ENCODE results near the gene SP8. TPM values are rescaled to one million over a fixed set of nuclear protein-coding genes. Genes with fewer than 3 reads are reported as not detected.

The SP8 gene
- total RNA-seq, 2 donors from 2014 or later = 0.15 TPM; not detected in 1

- no peaks in the 10 kb centered on the region for H3K36me3 ChIP-seq
- H3K27me3 ChIP-seq = peaks cover 96% of the 10 kb centered on the region
- no peak for DNase-seq
- no peaks in the 10 kb centered on the region for H3K9me3 ChIP-seq
- intact Hi-C loops (cut with DNase I) = loop anchor here (10.0 kb wide), 1 partner anchor 1151 kb away; the partner anchor contains the start of gene CDCA7L
- H3K27ac ChIP-seq = no peak overlapping the region
- H3K4me3 ChIP-seq = no peak overlapping the region
- no peak overlapping the region for H3K9ac ChIP-seq (ENCODE audit: low read depth in 2 of 2, low read length in 2 of 2)
- peaks cover 13% of the 10 kb centered on the region for H3K4me1 ChIP-seq
- TF ChIP-seq CTCF (IDR thresholded peaks at IDR 0.05) = no peak
Observed at GRCh38 chr7:20793694-20794394, 7.2 kb upstream of the SP8 start.

- H3K4me1 ChIP-seq = peaks cover 10% of the 10 kb centered on the region
- TF ChIP-seq CTCF (IDR thresholded peaks at IDR 0.05) = no peak
- no peak overlapping the region for H3K4me3 ChIP-seq
- intact Hi-C loops (cut with DNase I) = loop anchor here (10.0 kb wide), 1 partner anchor 1152 kb away; the partner anchor contains the start of gene CDCA7L
- peaks cover 96% of the 10 kb centered on the region for H3K27me3 ChIP-seq
- H3K9ac ChIP-seq (ENCODE audit: low read depth in 2 of 2, low read length in 2 of 2) = no peak overlapping the region
- H3K36me3 ChIP-seq = no peaks in the 10 kb centered on the region
- no peak for DNase-seq
- no peak overlapping the region for H3K27ac ChIP-seq
- no peaks in the 10 kb centered on the region for H3K9me3 ChIP-seq
Observed at GRCh38 chr7:20793248-20793647, 6.6 kb upstream of the SP8 start.

- TF ChIP-seq CTCF (IDR thresholded peaks at IDR 0.05) = no peak
- Histone ChIP-seq H3K9me3 (no peaks in the 10 kb centered on the region), H3K4me1 (peaks cover 4% of the 10 kb centered on the region), H3K27ac (no peak overlapping the region), H3K36me3 (no peaks in the 10 kb centered on the region), H3K27me3 (peaks cover 100% of the 10 kb centered on the region), H3K9ac (ENCODE audit: low read depth in 2 of 2, low read length in 2 of 2) (no peak overlapping the region), H3K4me3 (no peak overlapping the region)
- DNase-seq = no peak
- intact Hi-C loops (cut with DNase I) = loop anchor here (10.0 kb wide), 1 partner anchor 1153 kb away; the partner anchor contains the start of gene CDCA7L
Observed at GRCh38 chr7:20791538-20792434, 5.1 kb upstream of the SP8 start.

GRCh38 chr7:20790375-20790774 lies 3.7 kb upstream of the SP8 start:
- H3K27ac ChIP-seq = no peak overlapping the region
- no peak overlapping the region for H3K4me3 ChIP-seq
- H3K9ac ChIP-seq (ENCODE audit: low read depth in 2 of 2, low read length in 2 of 2) = no peak overlapping the region
- intact Hi-C loops (cut with DNase I) = loop anchor here (10.0 kb wide), 1 partner anchor 1154 kb away; the partner anchor contains the start of gene CDCA7L
- peaks cover 100% of the 10 kb centered on the region for H3K27me3 ChIP-seq
- H3K4me1 ChIP-seq = peaks cover 10% of the 10 kb centered on the region
- DNase-seq = no peak
- no peaks in the 10 kb centered on the region for H3K9me3 ChIP-seq
- H3K36me3 ChIP-seq = no peaks in the 10 kb centered on the region
- TF ChIP-seq CTCF (IDR thresholded peaks at IDR 0.05) = no peak

GRCh38 chr7:20788420-20788990 lies 1.8 kb upstream of the SP8 start:
- H3K9ac ChIP-seq (ENCODE audit: low read depth in 2 of 2, low read length in 2 of 2) = no peak overlapping the region
- H3K4me3 ChIP-seq = no peak overlapping the region
- peaks cover 14% of the 10 kb centered on the region for H3K4me1 ChIP-seq
- H3K9me3 ChIP-seq = no peaks in the 10 kb centered on the region
- H3K27me3 ChIP-seq = peaks cover 99% of the 10 kb centered on the region
- H3K27ac ChIP-seq = no peak overlapping the region
- H3K36me3 ChIP-seq = no peaks in the 10 kb centered on the region
- intact Hi-C loops (cut with DNase I) = no loop called here
- TF ChIP-seq CTCF (IDR thresholded peaks at IDR 0.05) = no peak
- no peak for DNase-seq
